Neural crest cell (in vitro differentiated cells): ENCODE results near the gene LIMCH1. TPM values are rescaled to one million over a fixed set of nuclear protein-coding genes. Genes with fewer than 3 reads are reported as not detected.

ENCODE experiments used
- DNase-seq: peaks from one replicate; pipeline ENCODE4 v3.0.0; 2021; ENCODE audit warnings: low read depth, mixed read lengths, low spot score
- H3K27ac Mint-ChIP-seq: one replicate; pipeline ENCODE4 v1.8.0; 2021; ENCODE audit warnings: mild to moderate bottlenecking, mixed read lengths; ENCODE audit not compliant: unreplicated experiment
- H3K27me3 Mint-ChIP-seq: 2 replicates; pipeline ENCODE4 v1.8.0; 2021; ENCODE audit warnings: low read depth, mild to moderate bottlenecking, mixed read lengths
- H3K36me3 Mint-ChIP-seq: 2 replicates; pipeline ENCODE4 v1.8.0; 2021; ENCODE audit warnings: low read depth, mild to moderate bottlenecking, mixed read lengths
- H3K4me1 Mint-ChIP-seq: 2 replicates; pipeline ENCODE4 v1.8.0; 2021; ENCODE audit warnings: mixed read lengths
- H3K4me3 Mint-ChIP-seq: one replicate; pipeline ENCODE4 v1.8.0; 2021; ENCODE audit warnings: mild to moderate bottlenecking, mixed read lengths
- H3K9me3 Mint-ChIP-seq: 2 replicates; pipeline ENCODE4 v1.8.0; 2021; ENCODE audit warnings: mixed read lengths
- CTCF ChIP-seq: fragments of 200-600 bp; sonication (generic); conservative IDR thresholded peaks from 2 replicates; pipeline ENCODE4 v1.5.0; 2021; ENCODE audit warnings: antibody characterized with exemption, mild to moderate bottlenecking
- total RNA-seq: library from RNA; stranded (reverse); gene quantifications from 2 replicates; pipeline ENCODE4 v1.2.1, GENCODE V29; 2021

The LIMCH1 gene
- total RNA-seq, 1 donor from 2014 or later: 17.3 TPM

DNA sequence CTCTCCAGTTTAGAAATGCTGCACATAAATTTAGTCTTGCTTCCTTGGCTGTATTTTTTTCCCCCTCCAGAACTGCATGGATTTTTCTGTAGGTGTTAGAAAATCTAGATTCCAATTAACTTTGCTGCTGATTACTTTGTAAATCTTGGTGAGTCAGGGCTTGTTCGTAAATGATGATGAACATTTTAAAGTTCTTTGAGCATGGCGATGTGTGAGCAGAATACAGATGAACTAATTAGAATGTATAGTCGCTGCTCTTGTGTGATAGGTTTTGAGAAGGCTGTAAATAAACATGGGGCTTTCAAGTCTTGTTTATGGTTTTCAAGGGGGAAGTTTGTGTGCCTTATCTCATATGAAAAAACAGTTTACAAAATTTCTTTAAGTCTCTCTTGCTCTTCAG is 23.3 kb downstream of the LIMCH1 start:
- Mint-ChIP-seq H3K27ac (peak overlapping the region; percentile 28), H3K36me3 (no peaks in the 10 kb centered on the region), H3K27me3 (peaks cover 3% of the 10 kb centered on the region), H3K4me3 (peak overlapping the region; percentile 27), H3K9me3 (no peaks in the 10 kb centered on the region), H3K4me1 (peaks cover 18% of the 10 kb centered on the region)
- no peak for TF ChIP-seq CTCF
- DNase-seq: no peak

DNA sequence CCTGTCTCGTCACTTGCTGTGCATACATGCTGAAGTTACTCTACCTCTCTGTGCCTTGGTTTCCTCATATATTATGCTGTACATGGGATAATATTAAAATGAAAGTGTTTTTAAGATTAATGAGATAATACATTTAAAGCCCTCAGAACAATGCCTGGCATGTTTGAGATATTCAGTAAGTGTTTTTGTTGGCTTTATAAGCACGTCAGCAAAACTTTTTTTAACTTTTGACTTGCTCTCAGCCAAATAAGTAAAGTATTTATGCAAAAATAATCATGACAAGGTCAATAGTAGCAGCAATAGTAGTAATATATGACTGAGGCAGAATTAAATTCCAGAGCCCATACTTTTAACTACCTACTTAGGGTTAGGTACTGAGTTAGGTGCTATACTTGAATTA is 29.2 kb downstream of the LIMCH1 start:
- no peaks in the 10 kb centered on the region for H3K27me3 Mint-ChIP-seq
- no peak overlapping the region for H3K4me3 Mint-ChIP-seq
- no peaks in the 10 kb centered on the region for H3K36me3 Mint-ChIP-seq
- peaks cover 4% of the 10 kb centered on the region for H3K4me1 Mint-ChIP-seq
- no peaks in the 10 kb centered on the region for H3K9me3 Mint-ChIP-seq
- no peak for DNase-seq
- H3K27ac Mint-ChIP-seq: no peak overlapping the region
- TF ChIP-seq CTCF: no peak

GRCh38 chr4:41568363-41568762 is 30.4 kb downstream of the LIMCH1 start:
- H3K4me1 Mint-ChIP-seq: peaks cover 10% of the 10 kb centered on the region
- TF ChIP-seq CTCF: no peak
- no peak overlapping the region for H3K4me3 Mint-ChIP-seq
- no peaks in the 10 kb centered on the region for H3K36me3 Mint-ChIP-seq
- H3K27ac Mint-ChIP-seq: no peak overlapping the region
- DNase-seq: no peak
- no peaks in the 10 kb centered on the region for H3K9me3 Mint-ChIP-seq
- H3K27me3 Mint-ChIP-seq: no peaks in the 10 kb centered on the region

GRCh38 chr4:41569961-41570360 is 32.0 kb downstream of the LIMCH1 start:
- no peak for TF ChIP-seq CTCF
- Mint-ChIP-seq H3K4me1 (peaks cover 10% of the 10 kb centered on the region), H3K27me3 (no peaks in the 10 kb centered on the region), H3K4me3 (no peak overlapping the region), H3K27ac (no peak overlapping the region), H3K36me3 (no peaks in the 10 kb centered on the region), H3K9me3 (no peaks in the 10 kb centered on the region)
- DNase-seq: no peak

DNA sequence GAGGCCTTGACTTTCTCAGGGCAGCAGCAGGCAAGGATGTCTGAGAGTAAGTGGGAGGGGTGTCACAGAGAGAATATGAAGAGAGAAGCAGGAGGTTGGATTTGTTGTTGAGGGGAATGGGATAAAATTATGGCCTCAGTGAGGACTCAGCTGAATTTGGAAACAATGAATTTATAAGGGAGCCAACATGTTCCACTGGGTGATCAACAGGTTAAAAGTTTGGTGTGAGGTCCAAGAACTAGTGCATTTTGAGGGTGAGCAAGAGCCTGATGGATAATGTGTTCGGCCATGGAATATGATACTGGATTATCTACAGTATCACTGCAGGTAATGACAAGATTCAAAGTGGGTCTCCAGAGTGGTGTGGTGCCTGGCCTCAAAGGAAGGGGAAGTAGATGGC is 33.5 kb downstream of the LIMCH1 start:
- Mint-ChIP-seq H3K27me3 (no peaks in the 10 kb centered on the region), H3K27ac (no peak overlapping the region), H3K4me1 (peaks cover 10% of the 10 kb centered on the region), H3K36me3 (no peaks in the 10 kb centered on the region), H3K9me3 (no peaks in the 10 kb centered on the region), H3K4me3 (no peak overlapping the region)
- no peak for TF ChIP-seq CTCF
- DNase-seq: no peak

DNA sequence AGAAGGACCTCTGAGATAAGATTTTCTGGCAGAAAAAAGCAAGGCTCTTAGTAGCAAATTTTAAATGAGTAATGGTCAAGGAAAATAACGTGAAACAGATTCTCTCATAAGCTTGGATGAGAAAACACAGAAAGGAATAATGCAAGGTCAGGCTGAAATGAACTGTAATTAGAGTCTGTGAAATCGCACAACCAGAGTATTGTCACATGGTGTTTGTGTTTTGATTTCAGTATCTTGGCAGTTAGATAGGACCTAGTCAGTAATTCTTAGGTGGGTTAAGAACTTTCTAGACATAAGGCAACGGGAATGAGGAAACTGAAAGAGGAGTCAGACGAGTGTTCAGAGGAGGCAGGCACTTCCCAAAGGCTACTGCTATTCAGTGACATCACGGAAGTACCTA is 34.6 kb downstream of the LIMCH1 start:
- H3K27me3 Mint-ChIP-seq: no peaks in the 10 kb centered on the region
- H3K4me3 Mint-ChIP-seq: no peak overlapping the region
- no peak for TF ChIP-seq CTCF
- peaks cover 10% of the 10 kb centered on the region for H3K4me1 Mint-ChIP-seq
- DNase-seq: no peak
- H3K27ac Mint-ChIP-seq: no peak overlapping the region
- no peaks in the 10 kb centered on the region for H3K36me3 Mint-ChIP-seq
- no peaks in the 10 kb centered on the region for H3K9me3 Mint-ChIP-seq
